Right lobe of liver (tissue), 4 donors: ENCODE data around the gene SPATA6.

ENCODE experiments used
- POLR2A ChIP-seq: fragments of 450-650 bp; IDR thresholded peaks from one replicate; pipeline ENCODE4 v1.6.1; 2017; ENCODE audit warnings: antibody characterized with exemption, mild to moderate bottlenecking
- TF ChIP-seq, protein P1 (sequence below), 4 donors: fragments of 200-600 bp in 3 of 4; fragments of 450-650 bp in 1 of 4; IDR thresholded peaks; one replicate each; pipeline versions ENCODE4 v1.5.1 to v1.8.0; 2016 to 2022; ENCODE audit warnings: antibody characterized with exemption in 4 of 4, mild to moderate bottlenecking in 2 of 4
- donor health status: DM: no; HTN: no; CAD: no.
- donor health status: DM: no; HTN: no; CAD: no.
- donor health status: DM: no; HTN: yes; CAD: no.

DNA sequence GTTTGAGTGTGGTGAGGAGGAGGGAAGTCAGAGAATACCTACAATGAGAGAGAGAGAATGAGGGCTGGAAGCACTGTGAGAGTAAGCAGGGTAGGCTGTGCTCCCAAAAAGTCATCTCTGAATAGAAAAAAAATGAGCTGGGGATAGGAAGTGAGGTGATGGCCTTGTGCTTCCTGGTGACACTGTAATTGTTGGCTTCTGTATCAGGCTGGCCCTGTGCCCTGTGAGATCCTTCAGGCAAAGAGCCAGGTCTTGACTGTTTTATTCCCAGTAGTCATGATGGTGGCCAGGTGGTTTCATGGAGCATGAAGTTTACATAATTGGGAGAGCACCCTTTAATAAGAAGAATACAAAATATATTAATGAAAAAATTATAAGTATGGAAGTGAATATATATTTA is 20.4 kb upstream of the SPATA6 start:
- TF ChIP-seq, protein P1, sequence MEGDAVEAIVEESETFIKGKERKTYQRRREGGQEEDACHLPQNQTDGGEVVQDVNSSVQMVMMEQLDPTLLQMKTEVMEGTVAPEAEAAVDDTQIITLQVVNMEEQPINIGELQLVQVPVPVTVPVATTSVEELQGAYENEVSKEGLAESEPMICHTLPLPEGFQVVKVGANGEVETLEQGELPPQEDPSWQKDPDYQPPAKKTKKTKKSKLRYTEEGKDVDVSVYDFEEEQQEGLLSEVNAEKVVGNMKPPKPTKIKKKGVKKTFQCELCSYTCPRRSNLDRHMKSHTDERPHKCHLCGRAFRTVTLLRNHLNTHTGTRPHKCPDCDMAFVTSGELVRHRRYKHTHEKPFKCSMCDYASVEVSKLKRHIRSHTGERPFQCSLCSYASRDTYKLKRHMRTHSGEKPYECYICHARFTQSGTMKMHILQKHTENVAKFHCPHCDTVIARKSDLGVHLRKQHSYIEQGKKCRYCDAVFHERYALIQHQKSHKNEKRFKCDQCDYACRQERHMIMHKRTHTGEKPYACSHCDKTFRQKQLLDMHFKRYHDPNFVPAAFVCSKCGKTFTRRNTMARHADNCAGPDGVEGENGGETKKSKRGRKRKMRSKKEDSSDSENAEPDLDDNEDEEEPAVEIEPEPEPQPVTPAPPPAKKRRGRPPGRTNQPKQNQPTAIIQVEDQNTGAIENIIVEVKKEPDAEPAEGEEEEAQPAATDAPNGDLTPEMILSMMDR (IDR thresholded peaks at IDR 0.05): no peak
- TF ChIP-seq POLR2A: no peak
